ENCODE data around the gene TOR2A.

GRCh38 chr9:127777368-127777980 is 42.4 kb upstream of the TOR2A start:
- TF ChIP-seq POLR2A (IDR thresholded peaks at IDR 0.05; ENCODE audit: low read depth, low read length) (no peak), TAF1 (IDR thresholded peaks at IDR 0.05; ENCODE audit: borderline replicate concordance, low read depth, low read length) (no peak), POLR2AphosphoS5 (IDR thresholded peaks at IDR 0.05; ENCODE audit: low read depth, low read length) (no peak)

Data from GM12892 (cell line).